Stimulated activated CD4-positive, alpha-beta T cell treated with anti-CD3 and anti-CD28 coated beads, Interleukin-4, amount 100 ng/mL, for 48 hours (primary cell): ENCODE results near the gene GK.
"Not testable (repeated sequence)": the region's sequence is repeated elsewhere in the genome, so short reads cannot be mapped to it uniquely, and the experiment has no call there.

Experiments used
- DNase-seq, 2 donors: peaks; one replicate each; pipeline ENCODE4 v3.0.0-alpha.2; 2020; ENCODE audit warnings: low read depth in 2 of 2

Gene GK

GRCh38 chrX:30653415-30654131 is at the start of gene GK:
Gene GK (plus strand): TSS chrX:30653423. CDS start chrX:30653538, 115 bp downstream.
- DNase-seq, result no peak

GRCh38 chrX:30607155-30607554 is 46.1 kb upstream of the GK start:
- no peak for DNase-seq

GRCh38 chrX:30610026-30610425 is 43.2 kb upstream of the GK start:
- no peak for DNase-seq

- DNase-seq, result no peak
These were observed 41.0 kb upstream of the GK start for GRCh38 chrX:30612250-30612655.

- no peak for DNase-seq
These were observed 39.5 kb upstream of the GK start for GRCh38 chrX:30613721-30614120.

- no peak for DNase-seq
These were observed 38.0 kb upstream of the GK start for GRCh38 chrX:30615229-30615628.

- DNase-seq, result no peak
These were observed 35.0 kb upstream of the GK start for GRCh38 chrX:30618160-30618765.

- DNase-seq, result no peak
These were observed 33.1 kb upstream of the GK start for GRCh38 chrX:30620125-30620524.

GRCh38 chrX:30620980-30621618 is 32.1 kb upstream of the GK start:
- DNase-seq, result no peak

GRCh38 chrX:30622361-30622760 is 30.9 kb upstream of the GK start:
- no peak for DNase-seq

- DNase-seq, result no peak
These were observed 26.8 kb upstream of the GK start for GRCh38 chrX:30626402-30626801.

GRCh38 chrX:30627818-30628652 is 25.2 kb upstream of the GK start:
- no peak for DNase-seq

- not testable (repeated sequence) for DNase-seq
These were observed 19.2 kb upstream of the GK start for GRCh38 chrX:30634070-30634469.

GRCh38 chrX:30635630-30636029 is 17.6 kb upstream of the GK start:
- no peak for DNase-seq

GRCh38 chrX:30637874-30638815 is 15.1 kb upstream of the GK start:
- DNase-seq, result no peak

GRCh38 chrX:30639702-30640101 is 13.5 kb upstream of the GK start:
- not testable (repeated sequence) for DNase-seq

- no peak for DNase-seq
These were observed 10.6 kb upstream of the GK start for GRCh38 chrX:30642642-30643041.

- DNase-seq, result no peak
These were observed 9.9 kb upstream of the GK start for GRCh38 chrX:30643313-30643821.

- DNase-seq, result no peak
These were observed 3.4 kb upstream of the GK start for GRCh38 chrX:30649859-30650258.

GRCh38 chrX:30652527-30653414 is 452 bp upstream of the GK start:
- DNase-seq, result peak; percentile 88 to 91
